GM23338 (cell line): ENCODE measurements around the gene NRCAM. TPM values are rescaled to one million over a fixed set of nuclear protein-coding genes. Genes with fewer than 3 reads are reported as not detected.
A peak's percentile ranks its signal among the peaks of the same experiment; 100 is the strongest.

Source experiments
- ATAC-seq: fragments of 200-7000 bp; cut with Tn5 transposase; 3 replicates; pipeline ENCODE4 v1.9.1; 2020
- DNase-seq: peaks from one replicate; pipeline ENCODE4 v3.0.0-alpha.2; 2015; ENCODE audit warnings: low spot score
- H2AFZ ChIP-seq: fragments of 200-600 bp; sonication (generic); 2 replicates; pipeline ENCODE4 v1.8.0; 2016; ENCODE audit warnings: antibody characterized with exemption, mild to moderate bottlenecking, moderate library complexity
- H3F3A ChIP-seq: fragments of 200-600 bp; sonication (generic); replicated peaks from 2 replicates; pipeline ENCODE4 v1.8.0; 2017; ENCODE audit warnings: antibody characterized with exemption, mixed run types, low read depth
- H3K27ac ChIP-seq: fragments of 200-600 bp; sonication (generic); 2 replicates; pipeline ENCODE4 v1.6.1; 2016; ENCODE audit warnings: low read depth
- H3K27me3 ChIP-seq: fragments of 200-600 bp; sonication (generic); 2 replicates; pipeline ENCODE4 v1.8.0; 2016; ENCODE audit warnings: mild to moderate bottlenecking, mixed run types, moderate library complexity; ENCODE audit not compliant: insufficient read depth
- H3K36me3 ChIP-seq: fragments of 200-600 bp; sonication (generic); 2 replicates; pipeline ENCODE4 v1.8.0; 2016; ENCODE audit warnings: mild to moderate bottlenecking; ENCODE audit not compliant: insufficient read depth
- H3K4me1 ChIP-seq: fragments of 200-600 bp; sonication (generic); 2 replicates; pipeline ENCODE4 v1.8.0; 2016; ENCODE audit warnings: mild to moderate bottlenecking, moderate library complexity; ENCODE audit not compliant: insufficient read depth
- H3K4me2 ChIP-seq: fragments of 200-600 bp; sonication (generic); 2 replicates; pipeline ENCODE4 v1.7.1; 2017; ENCODE audit warnings: mixed run types
- H3K4me3 ChIP-seq: fragments of 200-600 bp; sonication (generic); 2 replicates; pipeline ENCODE4 v1.6.1; 2016; ENCODE audit warnings: mixed run types
- H3K79me2 ChIP-seq: fragments of 200-600 bp; sonication (generic); replicated peaks from 2 replicates; pipeline ENCODE4 v1.8.0; 2017; ENCODE audit warnings: mild to moderate bottlenecking; ENCODE audit not compliant: insufficient read depth
- H3K9me2 ChIP-seq: fragments of 200-600 bp; sonication (generic); 2 replicates; pipeline ENCODE4 v1.8.0; 2017; ENCODE audit not compliant: insufficient read depth
- H4K20me1 ChIP-seq: fragments of 200-600 bp; sonication (generic); replicated peaks from 2 replicates; pipeline ENCODE4 v1.8.0; 2017; ENCODE audit warnings: mild to moderate bottlenecking; ENCODE audit not compliant: insufficient read depth
- H3K27ac Mint-ChIP-seq: 2 replicates; pipeline ENCODE4 v1.8.0; 2020; ENCODE audit warnings: inconsistent platforms, mild to moderate bottlenecking, moderate library complexity, mixed read lengths
- H3K27me3 Mint-ChIP-seq: 3 replicates; pipeline ENCODE4 v1.8.0; 2022; ENCODE audit warnings: low read depth, mild to moderate bottlenecking, moderate library complexity, mixed read lengths, inconsistent platforms; ENCODE audit not compliant: insufficient read depth, poor library complexity
- H3K36me3 Mint-ChIP-seq: 3 replicates; pipeline ENCODE4 v1.8.0; 2021; ENCODE audit warnings: low read depth, mild to moderate bottlenecking, inconsistent platforms, moderate library complexity, mixed read lengths
- H3K4me1 Mint-ChIP-seq: 3 replicates; pipeline ENCODE4 v1.8.0; 2020; ENCODE audit warnings: mild to moderate bottlenecking, inconsistent platforms, mixed read lengths
- H3K4me3 Mint-ChIP-seq: 3 replicates; pipeline ENCODE4 v1.8.0; 2021; ENCODE audit warnings: moderate library complexity, mild to moderate bottlenecking, inconsistent platforms, mixed read lengths
- H3K9me3 Mint-ChIP-seq: 3 replicates; pipeline ENCODE4 v1.8.0; 2020; ENCODE audit warnings: moderate library complexity, mild to moderate bottlenecking, inconsistent platforms, mixed read lengths
- CTCF ChIP-seq, 2 experiments: fragments of 200-600 bp in 1 of 2; sonication (generic) in 1 of 2; conservative IDR thresholded peaks; 2 replicates each; pipeline versions ENCODE4 v1.5.1 to v1.6.1; 2016 to 2017; ENCODE audit warnings: antibody characterized with exemption in 2 of 2, low read depth in 2 of 2, mild to moderate bottlenecking in 2 of 2, moderate library complexity in 1 of 2
- ETS1 ChIP-seq: IDR thresholded peaks from 2 replicates; pipeline ENCODE4 v1.6.1; 2016; ENCODE audit warnings: antibody characterized with exemption
- EZH2 ChIP-seq: fragments of 200-600 bp; sonication (generic); IDR thresholded peaks from one replicate; pipeline ENCODE4 v1.8.0; 2017; ENCODE audit warnings: antibody characterized with exemption, mild to moderate bottlenecking, low read depth; ENCODE audit not compliant: unreplicated experiment
- EZH2phosphoT487 ChIP-seq: fragments of 200-600 bp; sonication (generic); IDR thresholded peaks from one replicate; pipeline ENCODE4 v1.8.1; 2018; ENCODE audit warnings: antibody characterized with exemption; ENCODE audit not compliant: unreplicated experiment
- JUNB ChIP-seq: IDR thresholded peaks from one replicate; pipeline ENCODE4 v1.6.1; 2016; ENCODE audit warnings: antibody characterized with exemption; ENCODE audit not compliant: unreplicated experiment
- NANOG ChIP-seq: IDR thresholded peaks from 2 replicates; pipeline ENCODE4 v1.6.1; 2016; ENCODE audit warnings: antibody characterized with exemption, borderline replicate concordance
- POLR2AphosphoS5 ChIP-seq: IDR thresholded peaks from 2 replicates; pipeline ENCODE4 v1.6.1; 2016; ENCODE audit warnings: antibody characterized with exemption, low read depth
- REST ChIP-seq: IDR thresholded peaks from one replicate; pipeline ENCODE4 v1.6.1; 2018; ENCODE audit warnings: antibody characterized with exemption; ENCODE audit not compliant: unreplicated experiment
- ZNF331 ChIP-seq: fragments of 250-450 bp; sonication (Bioruptor Pico); IDR thresholded peaks from 2 replicates; pipeline ENCODE4 v1.5.0; 2020; ENCODE audit warnings: low read depth, mild to moderate bottlenecking, moderate library complexity
- ZNF462 ChIP-seq: fragments of 250-450 bp; sonication (Bioruptor Pico); IDR thresholded peaks from 2 replicates; pipeline ENCODE4 v1.5.0; 2020; ENCODE audit warnings: mild to moderate bottlenecking, moderate library complexity
- polyA plus RNA-seq: library from polyadenylated mRNA; unstranded; fragments of >200 nt; fragmentation: Nextera tagmentation; extraction: Ambion mirVana; gene quantifications from 2 replicates; pipeline ENCODE4 v1.2.1, GENCODE V29; 2016
- total RNA-seq: library from RNA; depleted of rRNA; stranded (reverse); fragments of >200 nt; shearing (Covaris generic); gene quantifications from 2 replicates; pipeline ENCODE4 v1.2.3, GENCODE V29; 2014

NRCAM gene
- total and polyA plus RNA-seq, 2 experiments from 2014 or later, result 2.5 to 6.8 TPM

DNA sequence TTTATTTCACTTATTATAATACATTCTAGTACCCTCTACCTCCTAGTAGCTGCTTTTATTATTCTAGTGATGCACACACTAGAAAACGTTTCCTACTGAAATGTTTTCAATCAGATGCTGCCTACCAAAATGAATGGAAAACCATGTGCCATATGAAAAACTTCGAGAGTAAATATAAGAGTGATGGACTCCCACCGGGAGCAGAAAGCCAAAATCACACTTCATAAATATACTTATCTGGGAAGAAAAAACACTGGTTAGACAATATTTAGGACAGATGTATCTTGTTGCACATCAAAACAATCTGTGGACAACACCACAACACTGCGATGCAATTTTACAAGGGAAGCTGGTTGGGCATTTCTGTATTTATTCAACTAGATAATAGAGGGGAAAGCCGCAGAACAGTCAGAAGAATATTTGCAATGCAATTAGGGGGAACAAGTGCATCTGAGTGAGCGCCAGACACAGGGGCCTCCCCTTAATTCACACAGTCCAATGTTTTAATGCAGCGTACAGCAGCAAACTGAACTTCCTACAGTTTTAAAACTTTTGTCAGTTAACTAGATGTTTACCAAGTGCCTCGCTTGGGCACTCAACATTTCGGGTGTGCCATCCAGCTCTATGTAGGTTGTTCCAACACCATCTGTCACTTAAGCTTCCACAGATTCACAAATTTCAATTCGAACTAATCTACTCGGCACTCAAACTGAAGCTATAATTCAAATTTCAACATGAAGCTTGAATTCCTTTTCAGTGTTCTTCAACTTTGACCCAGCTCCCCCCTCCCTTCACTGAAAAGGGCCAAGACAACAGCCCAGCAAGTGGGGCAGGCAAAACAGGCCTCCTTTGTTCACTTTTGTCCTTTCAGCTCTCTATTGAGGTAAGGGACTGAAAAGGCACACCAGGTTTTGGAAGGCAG is 7.4 kb downstream of the NRCAM start:
- Histone ChIP-seq H3F3A (no peaks in the 10 kb centered on the region), H3K9me2 (no peaks in the 10 kb centered on the region), H3K27me3 (peaks cover 10% of the 10 kb centered on the region), H3K4me1 (peaks cover 13% of the 10 kb centered on the region), H3K4me2 (no peak overlapping the region), H3K36me3 (no peaks in the 10 kb centered on the region), H2AFZ (no peak overlapping the region), H3K79me2 (no peaks in the 10 kb centered on the region), H4K20me1 (peaks cover 9% of the 10 kb centered on the region), H3K27ac (no peak overlapping the region), H3K4me3 (no peak overlapping the region)
- H3K27ac Mint-ChIP-seq, result peak overlapping the region; percentile 60
- DNase-seq (peak; percentile 52), ATAC-seq (peak; percentile 92)
- no peaks in the 10 kb centered on the region for H3K36me3 Mint-ChIP-seq
- H3K4me1 Mint-ChIP-seq, result peaks cover 13% of the 10 kb centered on the region
- H3K27me3 Mint-ChIP-seq, result peaks cover 7% of the 10 kb centered on the region
- no peaks in the 10 kb centered on the region for H3K9me3 Mint-ChIP-seq
- TF ChIP-seq ETS1 (no peak), NANOG (no peak), EZH2phosphoT487 (no peak), ZNF462 (CRISPR knock-in tag) (no peak), REST (no peak), CTCF (conservative IDR thresholded peaks at IDR 0.05; ENCODE audit: low read depth in 2 of 2) (no peak), JUNB (no peak), EZH2 (no peak), POLR2AphosphoS5 (no peak), ZNF331 (CRISPR knock-in tag) (no peak)
- H3K4me3 Mint-ChIP-seq, result no peak overlapping the region
